HCT116 (cell line): ENCODE data around the gene TIE1. TPM values are rescaled to one million over a fixed set of nuclear protein-coding genes. Genes with fewer than 3 reads are reported as not detected.

ENCODE experiments used
- ATAC-seq: fragments of 200-7000 bp; cut with Tn5 transposase; 2 replicates; pipeline ENCODE4 v1.9.1; 2020; ENCODE audit warnings: mild to moderate bottlenecking, moderate library complexity
- BruUV-seq: library from RNA; stranded (reverse); fragments of 400-500 nt; replicated peaks from 2 replicates; lab custom pipeline; 2021; lab: Mats Ljungman, UMichigan
- CTCF ChIA-PET: fragments of 300-600 bp; sonication (Branson Sonifier 250); formaldehyde crosslinking; loops from one replicate; lab custom pipeline; 2021; ENCODE audit warnings: antibody characterized with exemption; lab: Charles Lee
- POLR2A ChIA-PET: fragments of 300-600, 350-600 bp; sonication (Branson Sonifier 250); formaldehyde crosslinking; loops from one replicate; lab custom pipeline; 2021; ENCODE audit warnings: antibody characterized with exemption; lab: Charles Lee
- RAD21 ChIA-PET, 2 experiments: fragments of 300-600 bp; sonication (Branson Sonifier 250); formaldehyde crosslinking; loops; one replicate each; lab custom pipeline; 2023; ENCODE audit warnings: low total read pairs in 2 of 2; ENCODE audit not compliant: uncharacterized antibody in 2 of 2, unreplicated experiment in 2 of 2, low non-redundant PET in 1 of 2; lab: Charles Lee
- DNase-seq: peaks from one replicate; pipeline ENCODE4 v3.0.0-alpha.2; 2010; ENCODE audit warnings: low read depth, low spot score
- H2AFZ ChIP-seq: fragments of 200-600 bp; shearing (Covaris generic), sonication (generic); 2 replicates; pipeline ENCODE4 v1.6.1; 2017; ENCODE audit warnings: low read depth, mixed run types, mixed read lengths, antibody characterized with exemption, low read length; ENCODE audit not compliant: poor library complexity, severe bottlenecking
- H3K27ac ChIP-seq: 2 replicates; pipeline ENCODE4 v1.5.1; 2012; ENCODE audit warnings: low read depth, low read length
- H3K27me3 ChIP-seq: fragments of 200-600 bp; sonication (generic); 2 replicates; pipeline ENCODE4 v1.6.1; 2016; ENCODE audit warnings: mixed run types, low read length, mixed read lengths; ENCODE audit not compliant: insufficient read depth
- H3K36me3 ChIP-seq, 2 experiments: fragments of 200-500 bp in 1 of 2; fragments of 200-600 bp in 1 of 2; sonication (Bioruptor generic) in 1 of 2; sonication (generic) in 1 of 2; 2 replicates each; pipeline versions ENCODE4 v1.5.1 to v1.6.1; 2014 to 2016; ENCODE audit warnings: low read length in 2 of 2, inconsistent platforms in 1 of 2, mixed read lengths in 1 of 2, mixed run types in 1 of 2; ENCODE audit not compliant: insufficient read depth in 2 of 2, control insufficient read depth in 1 of 2
- H3K4me1 ChIP-seq, 2 experiments: fragments of 200-600 bp in 1 of 2; sonication (generic) in 1 of 2; 2 replicates each; pipeline versions ENCODE4 v1.5.1 to v1.6.1; 2012 to 2017; ENCODE audit warnings: low read length in 2 of 2, inconsistent platforms in 1 of 2, mild to moderate bottlenecking in 1 of 2, mixed read lengths in 1 of 2, mixed run types in 1 of 2, moderate library complexity in 1 of 2; ENCODE audit not compliant: insufficient read depth in 2 of 2, control insufficient read depth in 1 of 2
- H3K4me2 ChIP-seq: fragments of 200-600 bp; sonication (generic); 2 replicates; pipeline ENCODE4 v1.6.1; 2017; ENCODE audit warnings: mixed run types, low read length, mixed read lengths
- H3K4me3 ChIP-seq, 2 experiments: fragments of 200-600 bp in 1 of 2; sonication (generic) in 1 of 2; replicated peaks in 1 of 2; 2 replicates each; pipeline ENCODE4 v1.5.1; 2011 to 2016; ENCODE audit warnings: low read length in 2 of 2, control low read depth in 1 of 2, low read depth in 1 of 2, mild to moderate bottlenecking in 1 of 2, mixed read lengths in 1 of 2, mixed run types in 1 of 2
- H3K79me2 ChIP-seq: fragments of 200-600 bp; sonication (generic); 2 replicates; pipeline ENCODE4 v1.6.1; 2017; ENCODE audit warnings: mild to moderate bottlenecking, mixed run types, low read length, moderate library complexity, mixed read lengths; ENCODE audit not compliant: insufficient read depth
- H3K9ac ChIP-seq: fragments of 200-600 bp; sonication (generic); 2 replicates; pipeline ENCODE4 v1.6.1; 2016; ENCODE audit warnings: low read length, mixed read lengths
- H3K9me2 ChIP-seq: fragments of 200-600 bp; sonication (generic), shearing (Covaris generic); 2 replicates; pipeline ENCODE4 v1.6.1; 2017; ENCODE audit warnings: mixed run types, mild to moderate bottlenecking, moderate library complexity; ENCODE audit not compliant: insufficient read depth
- H3K9me3 ChIP-seq, 2 experiments: fragments of 200-500 bp in 1 of 2; fragments of 200-600 bp in 1 of 2; sonication (Bioruptor generic) in 1 of 2; sonication (generic) in 1 of 2; 2 replicates each; pipeline ENCODE4 v1.6.1; 2014 to 2017; ENCODE audit warnings: low read length in 2 of 2, mixed read lengths in 2 of 2, inconsistent platforms in 1 of 2, low read depth in 1 of 2, mild to moderate bottlenecking in 1 of 2, mixed run types in 1 of 2, moderate library complexity in 1 of 2; ENCODE audit not compliant: control insufficient read depth in 1 of 2, insufficient read depth in 1 of 2
- H4K20me1 ChIP-seq: fragments of 200-600 bp; sonication (generic), shearing (Covaris generic); 2 replicates; pipeline ENCODE4 v1.6.1; 2017; ENCODE audit warnings: mixed run types, mild to moderate bottlenecking, moderate library complexity; ENCODE audit not compliant: insufficient read depth
- EZH2 ChIP-seq: fragments of 200-600 bp; sonication (generic); IDR thresholded peaks from 2 replicates; pipeline ENCODE4 v1.6.1; 2017; ENCODE audit warnings: antibody characterized with exemption, mixed run types
- EZH2phosphoT487 ChIP-seq: fragments of 200-600 bp; IDR thresholded peaks from 2 replicates; pipeline ENCODE4 v1.6.1; 2018; ENCODE audit warnings: antibody characterized with exemption, borderline replicate concordance
- JUND ChIP-seq: IDR thresholded peaks from 2 replicates; pipeline ENCODE4 v1.6.1; 2012
- MAX ChIP-seq: IDR thresholded peaks from 2 replicates; pipeline ENCODE4 v1.6.1; 2012
- POLR2A ChIP-seq: IDR thresholded peaks from 2 replicates; pipeline ENCODE4 v1.7.0; 2011; ENCODE audit warnings: borderline replicate concordance; ENCODE audit not compliant: insufficient read depth, insufficient read length; ENCODE audit errors: extremely low read depth
- POLR2AphosphoS5 ChIP-seq: IDR thresholded peaks from 2 replicates; pipeline ENCODE4 v1.6.1; 2011; ENCODE audit warnings: mild to moderate bottlenecking, low read depth, low read length, moderate library complexity
- REST ChIP-seq: IDR thresholded peaks from 2 replicates; pipeline ENCODE4 v1.6.1; 2012; ENCODE audit warnings: low read depth
- SIN3A ChIP-seq: IDR thresholded peaks from 2 replicates; pipeline ENCODE4 v1.6.1; 2012; ENCODE audit warnings: low read depth
- SP1 ChIP-seq: IDR thresholded peaks from 2 replicates; pipeline ENCODE4 v1.6.1; 2012; ENCODE audit warnings: low read depth
- TCF7L2 ChIP-seq: IDR thresholded peaks from 2 replicates; pipeline ENCODE4 v1.7.0; 2011; ENCODE audit warnings: borderline replicate concordance, inconsistent platforms; ENCODE audit not compliant: insufficient read depth, insufficient read length; ENCODE audit errors: extremely low read depth
- YY1 ChIP-seq: IDR thresholded peaks from 2 replicates; pipeline ENCODE4 v1.6.1; 2011; ENCODE audit warnings: low read length, low read depth, moderate library complexity, mild to moderate bottlenecking; ENCODE audit not compliant: insufficient replicate concordance; ENCODE audit errors: extremely low read depth
- ZBTB33 ChIP-seq: IDR thresholded peaks from 2 replicates; pipeline ENCODE4 v1.6.1; 2011; ENCODE audit warnings: mild to moderate bottlenecking, low read length, moderate library complexity; ENCODE audit not compliant: insufficient replicate concordance; ENCODE audit errors: extremely low read depth
- intact Hi-C: fragments of 100-400 bp; cut with micrococcal nuclease; formaldehyde crosslinking; loops from 2 replicates; pipeline ENCODE4 v1.10.0; 2022
- total RNA-seq: library from RNA; stranded (reverse); gene quantifications from one replicate; pipeline ENCODE4 v1.2.1, GENCODE V29; 2021; ENCODE audit not compliant: unreplicated experiment

The TIE1 gene
- total RNA-seq, 1 experiment from 2014 or later = not detected

GRCh38 chr1:43256675-43257570 is 43.9 kb upstream of the TIE1 start:
- H3K9ac ChIP-seq = no peak overlapping the region
- CTCF ChIA-PET = no interaction called here
- DNase-seq (no peak), ATAC-seq (no peak)
- no peaks in the 10 kb centered on the region for H3K79me2 ChIP-seq
- RAD21 ChIA-PET = no interaction called here
- H2AFZ ChIP-seq = no peak overlapping the region
- no peaks in the 10 kb centered on the region for H3K27me3 ChIP-seq
- H3K9me3 ChIP-seq = no peaks in the 10 kb centered on the region; a peak in 2 of 4 replicates
- BruUV-seq = no TSS peak
- peak; percentile 23; the same call in 1 of the 2 replicates for TF ChIP-seq MAX
- 0 out of 2 replicates have a peak, but pooled peaks have one; percentile 12 for TF ChIP-seq SP1
- no peak for TF ChIP-seq YY1
- H3K27ac ChIP-seq = no peak overlapping the region
- no peaks in the 10 kb centered on the region for H3K9me2 ChIP-seq
- intact Hi-C loops = no loop called here
- POLR2A ChIA-PET = no interaction called here
- no peak overlapping the region for H3K4me3 ChIP-seq
- no peak overlapping the region for H3K4me2 ChIP-seq
- H3K4me1 ChIP-seq = no peaks in the 10 kb centered on the region
- H3K36me3 ChIP-seq = no peaks in the 10 kb centered on the region
- no peaks in the 10 kb centered on the region for H4K20me1 ChIP-seq

GRCh38 chr1:43258370-43258769 is 42.4 kb upstream of the TIE1 start:
- no peak overlapping the region for H3K27ac ChIP-seq
- H3K4me3 ChIP-seq = no peak overlapping the region
- no peaks in the 10 kb centered on the region; a peak in 2 of 4 replicates for H3K9me3 ChIP-seq
- ATAC-seq (no peak), DNase-seq (no peak)
- no peaks in the 10 kb centered on the region for H3K9me2 ChIP-seq
- H3K9ac ChIP-seq = no peak overlapping the region
- H3K27me3 ChIP-seq = no peaks in the 10 kb centered on the region
- no peak overlapping the region for H2AFZ ChIP-seq
- H3K79me2 ChIP-seq = no peaks in the 10 kb centered on the region
- ChIA-PET CTCF (no interaction called here), RAD21 (no interaction called here), POLR2A (no interaction called here)
- no peak overlapping the region for H3K4me2 ChIP-seq
- no peaks in the 10 kb centered on the region for H4K20me1 ChIP-seq
- no TSS peak for BruUV-seq
- H3K4me1 ChIP-seq = no peaks in the 10 kb centered on the region
- no peaks in the 10 kb centered on the region for H3K36me3 ChIP-seq
- intact Hi-C loops = no loop called here
- TF ChIP-seq JUND (no peak), SP1 (no peak), POLR2AphosphoS5 (no peak), EZH2 (no peak), TCF7L2 (no peak), SIN3A (no peak), REST (no peak), EZH2phosphoT487 (no peak), ZBTB33 (no peak), POLR2A (no peak)
